Measurements from ENCODE around the gene MRRF.

MRRF gene

DNA sequence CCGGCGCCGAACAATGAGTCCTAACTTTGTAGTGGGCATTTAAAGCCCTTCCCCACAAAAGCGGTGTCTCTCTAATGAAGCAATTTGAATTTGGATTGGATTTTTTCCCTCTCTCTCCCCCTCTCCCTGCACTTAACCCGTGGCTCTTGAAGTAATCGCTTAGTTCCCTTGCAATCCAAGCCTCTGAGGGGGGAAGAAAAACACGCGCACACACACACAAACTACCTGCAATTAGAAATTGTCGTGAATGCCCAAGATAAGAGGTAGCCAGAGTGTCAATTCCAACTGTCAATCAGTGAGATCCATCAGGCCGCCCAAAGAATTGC is 37.1 kb upstream of the MRRF start:
- no peak for DNase-seq
- TF ChIP-seq, protein P1, sequence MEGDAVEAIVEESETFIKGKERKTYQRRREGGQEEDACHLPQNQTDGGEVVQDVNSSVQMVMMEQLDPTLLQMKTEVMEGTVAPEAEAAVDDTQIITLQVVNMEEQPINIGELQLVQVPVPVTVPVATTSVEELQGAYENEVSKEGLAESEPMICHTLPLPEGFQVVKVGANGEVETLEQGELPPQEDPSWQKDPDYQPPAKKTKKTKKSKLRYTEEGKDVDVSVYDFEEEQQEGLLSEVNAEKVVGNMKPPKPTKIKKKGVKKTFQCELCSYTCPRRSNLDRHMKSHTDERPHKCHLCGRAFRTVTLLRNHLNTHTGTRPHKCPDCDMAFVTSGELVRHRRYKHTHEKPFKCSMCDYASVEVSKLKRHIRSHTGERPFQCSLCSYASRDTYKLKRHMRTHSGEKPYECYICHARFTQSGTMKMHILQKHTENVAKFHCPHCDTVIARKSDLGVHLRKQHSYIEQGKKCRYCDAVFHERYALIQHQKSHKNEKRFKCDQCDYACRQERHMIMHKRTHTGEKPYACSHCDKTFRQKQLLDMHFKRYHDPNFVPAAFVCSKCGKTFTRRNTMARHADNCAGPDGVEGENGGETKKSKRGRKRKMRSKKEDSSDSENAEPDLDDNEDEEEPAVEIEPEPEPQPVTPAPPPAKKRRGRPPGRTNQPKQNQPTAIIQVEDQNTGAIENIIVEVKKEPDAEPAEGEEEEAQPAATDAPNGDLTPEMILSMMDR (IDR thresholded peaks at IDR 0.05; ENCODE audit: low read depth, low read length): no peak
- peaks cover 96% of the 10 kb centered on the region for H3K27me3 ChIP-seq (ENCODE audit: insufficient read depth, low read depth, severe bottlenecking)

DNA sequence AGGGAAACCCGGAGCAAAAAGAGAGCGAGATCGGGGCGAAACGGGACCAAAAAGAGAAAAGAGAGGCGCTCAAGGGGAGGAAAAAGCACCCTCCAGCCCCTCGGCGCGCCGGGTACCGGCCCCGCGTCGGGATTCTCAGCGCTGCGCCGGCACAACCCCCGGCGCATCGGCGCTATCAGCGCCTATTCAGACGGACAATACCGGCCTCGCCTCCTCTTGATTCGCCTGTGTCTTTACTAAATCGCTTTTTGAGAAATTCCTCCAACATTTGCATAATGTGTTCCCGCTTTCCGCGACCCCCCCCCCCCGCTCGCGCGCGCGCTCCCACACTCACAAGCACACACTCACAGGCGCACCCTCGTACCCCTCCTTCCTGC is 36.5 kb upstream of the MRRF start:
- H3K9me3 ChIP-seq (ENCODE audit: severe bottlenecking): peaks cover 16% of the 10 kb centered on the region
- peaks cover 90% of the 10 kb centered on the region for H3K27me3 ChIP-seq (ENCODE audit: insufficient read depth, low read depth, severe bottlenecking)
- no peak overlapping the region for H3K27ac ChIP-seq
- DNase-seq: no peak
- H3K36me3 ChIP-seq: no peaks in the 10 kb centered on the region
- TF ChIP-seq, protein P1 (IDR thresholded peaks at IDR 0.05; ENCODE audit: low read depth, low read length): no peak
- peak overlapping the region; percentile 41 for H3K4me3 ChIP-seq (ENCODE audit: low read depth, low read length)

More for the DNA sequence above, 37.1 kb upstream of the MRRF start:
- peak overlapping the region; percentile 34 for H3K4me3 ChIP-seq (ENCODE audit: low read depth, low read length)
- H3K9me3 ChIP-seq (ENCODE audit: severe bottlenecking): peaks cover 16% of the 10 kb centered on the region
- no peaks in the 10 kb centered on the region for H3K36me3 ChIP-seq
- no peak overlapping the region for H3K27ac ChIP-seq

DNA sequence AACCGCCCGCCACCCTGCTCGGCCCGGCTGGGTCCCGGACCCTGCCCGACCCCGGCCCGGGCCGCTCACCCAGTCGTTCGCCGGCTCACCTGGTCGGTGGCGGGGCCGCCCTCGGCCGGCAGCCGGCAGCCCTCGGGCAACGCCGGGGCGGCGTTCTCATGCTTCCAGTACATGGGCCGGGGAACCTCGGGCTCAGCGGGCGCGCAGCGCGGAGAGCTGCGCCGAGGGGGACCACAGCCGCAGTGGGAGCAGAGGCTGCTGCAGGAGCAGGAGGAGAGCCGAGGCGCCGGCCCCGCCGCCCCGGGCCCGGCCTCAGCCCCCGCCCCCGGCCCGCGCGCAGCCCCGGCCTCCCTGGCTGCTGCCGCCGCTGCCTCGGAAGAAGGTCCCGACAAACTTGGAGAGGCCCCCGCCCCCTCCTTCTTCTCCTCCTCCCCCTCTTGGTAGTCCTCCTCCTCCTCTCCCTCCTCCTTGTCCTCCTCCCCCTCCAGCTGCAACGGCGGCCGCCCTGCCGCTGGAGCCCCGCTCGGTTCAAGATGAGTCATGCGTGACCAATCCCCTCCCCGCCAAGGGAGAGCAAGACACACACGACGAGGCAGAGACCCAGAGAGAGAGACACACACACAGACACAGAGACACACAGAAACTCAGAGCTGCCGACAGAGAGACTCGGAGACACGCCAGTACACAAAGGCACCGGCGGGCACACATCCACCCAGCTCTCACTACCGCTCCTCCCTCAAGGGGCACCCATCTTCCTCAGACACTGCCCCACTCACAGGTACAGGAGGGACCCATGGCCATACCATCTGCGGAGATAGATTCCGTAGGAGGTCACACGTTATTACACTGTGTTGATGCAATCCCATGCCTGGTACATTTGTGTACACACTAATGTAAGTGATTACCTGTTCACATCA is 35.9 kb upstream of the MRRF start, which contains the start of gene LHX6:
Gene LHX6 (minus strand): TSS at position 390 of the 917 bp plus-strand sequence. CDS start 217 bp downstream, at position 173.
- Histone ChIP-seq H3K27me3 (ENCODE audit: insufficient read depth, low read depth, severe bottlenecking) (peaks cover 83% of the 10 kb centered on the region), H3K27ac (no peak within 1 kb of the TSS), H3K36me3 (no peaks in the 10 kb centered on the region), H3K4me3 (ENCODE audit: low read depth, low read length) (peak within 1 kb of the TSS; percentile 41), H3K9me3 (ENCODE audit: severe bottlenecking) (peaks cover 16% of the 10 kb centered on the region)
- DNase-seq: peak; percentile 55
- TF ChIP-seq, protein P1 (IDR thresholded peaks at IDR 0.05; ENCODE audit: low read depth, low read length): no peak

DNA sequence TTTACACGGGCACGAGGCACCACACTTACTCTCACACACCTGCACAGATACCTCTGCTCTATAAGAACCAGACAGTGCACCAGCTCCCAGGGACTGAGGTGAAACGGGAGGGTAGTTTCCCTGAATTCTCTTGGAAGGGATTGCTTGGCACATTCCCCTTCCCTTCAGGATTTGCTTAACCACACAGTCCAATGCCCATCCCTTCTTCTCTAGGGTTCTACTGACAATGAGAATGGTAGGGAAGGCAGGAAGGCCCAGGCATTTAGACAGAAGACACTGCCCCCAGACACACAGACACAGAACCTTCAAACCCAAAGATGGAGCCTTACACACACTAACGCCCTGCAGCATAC is 35.2 kb upstream of the MRRF start:
- H3K27me3 ChIP-seq (ENCODE audit: insufficient read depth, low read depth, severe bottlenecking): peaks cover 77% of the 10 kb centered on the region
- TF ChIP-seq, protein P1 (IDR thresholded peaks at IDR 0.05; ENCODE audit: low read depth, low read length): no peak
- no peak overlapping the region for H3K4me3 ChIP-seq (ENCODE audit: low read depth, low read length)
- no peak for DNase-seq
- H3K27ac ChIP-seq: no peak overlapping the region
- no peaks in the 10 kb centered on the region for H3K36me3 ChIP-seq
- H3K9me3 ChIP-seq (ENCODE audit: severe bottlenecking): peaks cover 14% of the 10 kb centered on the region

DNA sequence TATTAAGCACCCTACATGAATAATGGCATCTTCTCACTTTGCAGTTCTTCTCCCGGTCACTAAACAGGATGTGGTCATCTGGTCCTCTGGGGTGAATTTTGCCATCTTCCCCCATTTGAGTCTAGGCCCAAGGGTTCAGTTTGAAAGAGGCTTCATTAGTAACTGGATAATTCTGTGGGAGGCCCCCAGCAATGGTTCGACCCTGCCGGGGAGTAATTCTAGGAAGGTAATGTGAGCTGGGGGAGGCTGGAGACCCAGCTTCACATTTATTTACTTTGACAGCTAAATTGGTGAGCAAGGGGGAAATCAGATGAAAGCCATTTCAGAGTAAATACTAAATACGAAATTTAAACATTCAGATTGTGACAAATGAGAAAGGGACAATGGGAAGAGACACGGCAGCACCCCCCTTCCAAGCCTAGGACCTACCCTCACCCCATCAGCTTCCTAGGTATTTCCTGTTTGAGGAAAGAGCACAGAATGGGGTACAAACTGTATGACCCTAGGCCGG is 31.8 kb upstream of the MRRF start:
- TF ChIP-seq, protein P1 (IDR thresholded peaks at IDR 0.05; ENCODE audit: low read depth, low read length): no peak
- H3K4me3 ChIP-seq (ENCODE audit: low read depth, low read length): no peak overlapping the region
- DNase-seq: no peak
- H3K27ac ChIP-seq: no peak overlapping the region
- H3K27me3 ChIP-seq (ENCODE audit: insufficient read depth, low read depth, severe bottlenecking): peaks cover 44% of the 10 kb centered on the region
- H3K36me3 ChIP-seq: no peaks in the 10 kb centered on the region
- H3K9me3 ChIP-seq (ENCODE audit: severe bottlenecking): no peaks in the 10 kb centered on the region

Data from WERI-Rb-1 (cell line).